HepG2 (cell line): ENCODE results near the gene ARHGEF12. TPM values are rescaled to one million over a fixed set of nuclear protein-coding genes. Genes with fewer than 3 reads are reported as not detected.

ENCODE experiments used
- ARID5B ChIP-seq: IDR thresholded peaks from 2 replicates; pipeline ENCODE4 v1.4.0; 2020; ENCODE audit warnings: mild to moderate bottlenecking, missing genetic modification reagents
- CCDC6 ChIP-seq: sonication (generic); formaldehyde crosslinking; IDR thresholded peaks from 2 replicates; pipeline ENCODE4 v1.8.1; 2022; ENCODE audit warnings: mild to moderate bottlenecking, missing genetic modification reagents, moderate library complexity
- CHCHD3 ChIP-seq: sonication (generic); formaldehyde crosslinking; IDR thresholded peaks from 2 replicates; pipeline ENCODE4 v1.8.0; 2022; ENCODE audit warnings: mild to moderate bottlenecking, missing genetic modification reagents, moderate library complexity
- RFX3 ChIP-seq: IDR thresholded peaks from 2 replicates; pipeline ENCODE4 v1.6.1; 2016; ENCODE audit warnings: missing biosample characterization, missing genetic modification reagents
- ZBTB40 ChIP-seq, 2 experiments: fragments of 450-650 bp in 1 of 2; sonication (generic) in 1 of 2; formaldehyde crosslinking in 1 of 2; IDR thresholded peaks; 2 replicates each; pipeline versions ENCODE4 v1.6.1 to v1.8.0; 2016 to 2022; ENCODE audit warnings: antibody characterized with exemption in 1 of 2, mild to moderate bottlenecking in 1 of 2, missing genetic modification reagents in 1 of 2
- ZFP1 ChIP-seq: IDR thresholded peaks from 2 replicates; pipeline ENCODE4 v1.6.1; 2016
- ZNF124 ChIP-seq: sonication (generic); formaldehyde crosslinking; IDR thresholded peaks from 2 replicates; pipeline ENCODE4 v1.4.0; 2020; ENCODE audit warnings: missing genetic modification reagents
- ZNF24 ChIP-seq: fragments of 450-650 bp; IDR thresholded peaks from 2 replicates; pipeline ENCODE4 v1.6.1; 2017; ENCODE audit warnings: antibody characterized with exemption, mild to moderate bottlenecking
- ZNF766 ChIP-seq: sonication (generic); formaldehyde crosslinking; IDR thresholded peaks from 2 replicates; pipeline ENCODE4 v1.5.0; 2020; ENCODE audit warnings: missing genetic modification reagents, borderline replicate concordance
- ZNF770 ChIP-seq: sonication (generic); formaldehyde crosslinking; IDR thresholded peaks from 2 replicates; pipeline ENCODE4 v1.5.0; 2020; ENCODE audit warnings: mild to moderate bottlenecking, missing genetic modification reagents
- ZSCAN22 ChIP-seq: sonication (generic); formaldehyde crosslinking; IDR thresholded peaks from 2 replicates; pipeline ENCODE4 v1.4.0; 2020; ENCODE audit warnings: mild to moderate bottlenecking, missing genetic modification reagents
- ZSCAN31 ChIP-seq: sonication (generic); formaldehyde crosslinking; IDR thresholded peaks from 2 replicates; pipeline ENCODE4 v1.5.0; 2020; ENCODE audit warnings: low read depth, mild to moderate bottlenecking, missing genetic modification reagents
- polyA plus RNA-seq, 8 experiments: library from polyadenylated mRNA; depleted of rRNA in 3 of 8; stranded (reverse) in 7 of 8; unstranded in 1 of 8; fragments of >200 nt; fragmentation: Illumina TruSeq in 4 of 8; extraction: Trizol in 4 of 8; gene quantifications; 2 replicates each; pipeline versions ENCODE4 v1.2.1 to v1.2.3, GENCODE V29; 2011 to 2016; ENCODE audit warnings: low read depth in 4 of 8, missing spikeins in 1 of 8, mixed read lengths in 1 of 8; ENCODE audit not compliant: insufficient read depth in 1 of 8
- total RNA-seq, 5 experiments: library from RNA; depleted of rRNA; stranded (reverse); fragments of >200 nt; fragmentation: Illumina TruSeq; extraction: Trizol; gene quantifications; 2 replicates each; pipeline ENCODE4 v1.2.3, GENCODE V29; 2016; ENCODE audit warnings: low read depth in 1 of 5

The ARHGEF12 gene
- total and polyA plus RNA-seq, 2 of the 13 experiments (the other 11 are each of a cell fraction or from before 2014, with no cell fraction given) = 17.9 to 54.4 TPM

GRCh38 chr11:120324932-120325810, 11.0 kb upstream of the ARHGEF12 start, which contains the start of gene TLCD5 (continued):
- no peak for TF ChIP-seq ZBTB40 (IDR thresholded peaks at IDR 0.05)
- TF ChIP-seq ZBTB40 (CRISPR knock-in tag; IDR thresholded peaks at IDR 0.05) = 0 out of 2 replicates have a peak, but pooled peaks have one; percentile 24
- TF ChIP-seq CHCHD3 = no peak
- peak; percentile 68; the same call in 1 of the 2 replicates for TF ChIP-seq ZNF770 (CRISPR knock-in tag)
- peak; percentile 63; the same call in 1 of the 2 replicates for TF ChIP-seq CCDC6 (CRISPR knock-in tag)
- TF ChIP-seq RFX3 = no peak
- TF ChIP-seq ZFP1 (CRISPR knock-in tag) = no peak
- no peak for TF ChIP-seq ZNF24
- TF ChIP-seq ZNF124 = no peak
- no peak for TF ChIP-seq ZSCAN22 (CRISPR knock-in tag)
- peak; percentile 43; the same call in 1 of the 2 replicates for TF ChIP-seq ZNF766 (CRISPR knock-in tag)
- peak; percentile 20; the same call in 1 of the 2 replicates for TF ChIP-seq ARID5B (CRISPR knock-in tag)
- peak; percentile 39; the same call in 1 of the 2 replicates for TF ChIP-seq ZSCAN31 (CRISPR knock-in tag)
